ENCODE results near the gene NT5C.
"Not testable (repeated sequence)": the region's sequence is repeated elsewhere in the genome, so short reads cannot be mapped to it uniquely, and the experiment has no call there.

Gene NT5C

DNA sequence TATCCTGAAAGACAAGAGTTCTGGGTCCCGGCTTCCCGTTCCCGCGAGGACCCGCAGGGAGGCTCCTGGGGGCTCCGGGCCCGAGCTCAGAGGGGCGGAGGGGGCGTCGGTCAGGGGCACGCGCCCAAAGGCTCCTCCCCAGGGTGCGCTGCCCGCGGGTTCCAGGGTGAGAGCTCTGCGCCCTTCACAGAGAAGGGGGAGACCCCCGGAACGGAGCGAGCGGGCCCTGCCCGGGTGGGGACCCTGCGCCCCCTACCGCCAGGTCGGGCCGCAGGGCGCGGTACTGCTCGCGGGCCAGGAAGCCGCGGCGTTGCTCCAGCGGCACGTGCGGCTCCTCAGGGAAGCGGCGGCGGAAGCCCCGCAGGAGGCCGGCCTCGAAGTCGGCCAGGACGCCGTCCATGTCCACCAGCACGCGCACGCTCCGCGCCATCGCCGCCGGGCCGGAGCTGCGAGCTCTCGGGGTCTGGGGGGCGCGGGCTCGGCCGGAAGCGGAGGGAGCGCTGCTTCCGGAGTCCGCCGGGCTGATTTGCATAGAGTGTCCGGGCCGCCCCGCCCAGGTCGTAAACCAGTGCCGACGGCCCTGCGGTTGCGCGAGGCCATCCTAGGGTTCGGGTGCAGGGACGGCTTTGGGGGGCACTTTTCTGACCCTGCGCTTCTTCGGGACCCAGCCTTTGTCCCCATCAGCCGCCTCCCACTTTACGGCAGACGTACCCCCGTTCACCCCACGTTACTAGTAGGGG is at the start of gene NT5C:
NT5C (minus strand) TSS at position 465 of the 740 bp plus-strand sequence; CDS start at position 430, 35 bp downstream.
- TF ChIP-seq, protein P1, sequence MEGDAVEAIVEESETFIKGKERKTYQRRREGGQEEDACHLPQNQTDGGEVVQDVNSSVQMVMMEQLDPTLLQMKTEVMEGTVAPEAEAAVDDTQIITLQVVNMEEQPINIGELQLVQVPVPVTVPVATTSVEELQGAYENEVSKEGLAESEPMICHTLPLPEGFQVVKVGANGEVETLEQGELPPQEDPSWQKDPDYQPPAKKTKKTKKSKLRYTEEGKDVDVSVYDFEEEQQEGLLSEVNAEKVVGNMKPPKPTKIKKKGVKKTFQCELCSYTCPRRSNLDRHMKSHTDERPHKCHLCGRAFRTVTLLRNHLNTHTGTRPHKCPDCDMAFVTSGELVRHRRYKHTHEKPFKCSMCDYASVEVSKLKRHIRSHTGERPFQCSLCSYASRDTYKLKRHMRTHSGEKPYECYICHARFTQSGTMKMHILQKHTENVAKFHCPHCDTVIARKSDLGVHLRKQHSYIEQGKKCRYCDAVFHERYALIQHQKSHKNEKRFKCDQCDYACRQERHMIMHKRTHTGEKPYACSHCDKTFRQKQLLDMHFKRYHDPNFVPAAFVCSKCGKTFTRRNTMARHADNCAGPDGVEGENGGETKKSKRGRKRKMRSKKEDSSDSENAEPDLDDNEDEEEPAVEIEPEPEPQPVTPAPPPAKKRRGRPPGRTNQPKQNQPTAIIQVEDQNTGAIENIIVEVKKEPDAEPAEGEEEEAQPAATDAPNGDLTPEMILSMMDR (IDR thresholded peaks at IDR 0.05; ENCODE audit: low read depth, low read length), result peak; percentile 74
- peak within 1 kb of the TSS; percentile 75 for H3K4me3 ChIP-seq (ENCODE audit: low read depth, low read length)

DNA sequence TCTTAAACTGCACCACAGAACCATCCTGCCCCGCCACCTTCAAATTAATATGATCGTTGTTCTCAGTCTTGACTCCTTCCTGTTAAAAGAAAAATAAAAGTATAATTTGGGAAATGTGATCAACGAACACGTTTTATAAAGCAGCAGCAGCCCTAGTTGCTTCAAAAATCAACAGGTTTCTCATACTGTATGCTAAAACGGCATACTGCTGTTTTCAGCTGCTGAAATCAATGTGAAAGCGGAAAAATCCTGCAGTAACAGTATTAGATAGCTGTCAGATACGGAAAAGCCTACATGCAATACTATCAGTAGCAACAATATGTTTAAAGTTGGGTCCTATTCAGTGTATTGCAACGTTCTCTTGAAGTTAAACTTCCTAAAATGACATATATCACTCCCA is 49.6 kb upstream of the NT5C start:
- H3K4me3 ChIP-seq (ENCODE audit: low read depth, low read length), result peak overlapping the region; percentile 98
- TF ChIP-seq, protein P1 (IDR thresholded peaks at IDR 0.05; ENCODE audit: low read depth, low read length), result no peak

DNA sequence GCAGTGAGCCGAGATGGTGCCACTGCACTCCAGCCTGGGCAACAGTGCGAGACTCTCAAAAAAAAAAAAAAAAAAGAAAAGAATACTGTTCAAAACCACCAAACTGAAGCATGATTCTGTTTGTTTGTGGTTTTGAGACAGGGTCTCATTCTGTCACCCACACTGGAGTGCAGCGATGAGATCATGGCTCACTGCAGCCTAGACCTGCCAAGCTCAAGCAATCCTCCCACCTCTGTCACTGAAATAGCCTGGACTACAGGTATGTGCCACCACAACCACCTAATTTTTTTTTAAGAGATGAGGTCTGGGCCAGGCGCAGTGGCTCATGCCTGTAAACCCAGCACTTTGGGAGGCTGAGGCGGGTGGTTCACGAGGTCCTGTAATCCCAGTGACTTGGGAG is 46.9 kb upstream of the NT5C start:
- no peak overlapping the region for H3K4me3 ChIP-seq (ENCODE audit: low read depth, low read length)
- TF ChIP-seq, protein P1 (IDR thresholded peaks at IDR 0.05; ENCODE audit: low read depth, low read length), result no peak

DNA sequence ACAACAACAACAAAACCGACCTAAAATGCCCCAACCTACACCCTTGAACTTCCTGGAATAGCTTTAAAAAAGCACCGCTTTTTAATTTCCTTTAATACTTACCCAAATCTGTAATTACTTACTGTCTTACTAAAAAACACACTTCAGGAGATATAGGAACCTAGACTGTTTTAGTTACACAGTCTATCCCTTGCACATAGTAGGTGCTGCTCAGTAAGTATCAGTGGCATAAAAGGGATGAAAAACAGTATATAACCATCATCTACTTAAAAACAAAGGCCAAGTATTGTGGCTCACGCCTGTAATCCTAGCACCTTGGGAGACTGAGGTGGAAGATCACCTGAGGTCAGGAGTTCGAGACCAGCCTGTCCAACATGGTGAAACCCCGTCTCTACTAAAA is 45.1 kb upstream of the NT5C start:
- TF ChIP-seq, protein P1 (IDR thresholded peaks at IDR 0.05; ENCODE audit: low read depth, low read length), result no peak
- H3K4me3 ChIP-seq (ENCODE audit: low read depth, low read length), result no peak overlapping the region

DNA sequence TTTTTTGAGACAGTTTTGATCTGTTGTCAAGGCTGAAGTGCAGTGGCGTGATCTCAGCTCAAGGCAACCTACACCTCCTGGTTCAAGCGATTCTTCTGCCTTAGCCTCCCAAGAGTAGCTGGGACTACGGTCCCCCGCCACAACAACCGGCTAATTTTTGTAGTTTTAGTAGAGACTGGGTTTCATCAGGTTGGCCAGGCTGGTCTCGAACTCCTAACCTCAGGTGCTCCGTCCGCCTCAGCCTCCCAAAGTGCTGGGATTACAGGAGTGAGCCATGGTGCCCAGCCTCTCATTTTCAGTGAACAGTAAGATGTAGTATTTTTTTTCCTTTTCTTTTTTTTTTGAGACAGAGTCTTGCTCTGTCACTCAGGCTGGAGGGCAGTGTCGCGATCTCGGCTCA is 43.5 kb upstream of the NT5C start:
- TF ChIP-seq, protein P1 (IDR thresholded peaks at IDR 0.05; ENCODE audit: low read depth, low read length), result no peak
- no peak overlapping the region for H3K4me3 ChIP-seq (ENCODE audit: low read depth, low read length)

DNA sequence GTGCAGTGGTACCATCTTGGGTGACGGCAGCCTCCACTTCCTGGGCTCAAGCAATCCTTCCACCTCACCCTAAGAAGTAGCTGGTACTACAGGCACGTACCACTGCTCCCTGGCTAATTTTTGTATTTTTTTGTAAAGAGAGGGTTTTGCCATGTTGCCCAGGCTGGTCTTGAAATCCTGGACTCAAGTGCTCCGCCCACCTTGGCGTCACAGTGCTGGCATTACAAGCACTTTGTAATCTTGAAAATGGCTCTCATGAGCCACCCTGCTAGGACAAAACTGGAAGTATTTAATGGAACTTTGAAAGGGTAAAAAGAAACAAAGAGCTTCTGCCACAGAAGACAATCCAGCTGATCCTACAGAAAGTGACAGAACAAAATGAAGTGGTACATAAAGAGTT is 42.0 kb upstream of the NT5C start:
- TF ChIP-seq, protein P1 (IDR thresholded peaks at IDR 0.05; ENCODE audit: low read depth, low read length), result no peak
- no peak overlapping the region for H3K4me3 ChIP-seq (ENCODE audit: low read depth, low read length)

DNA sequence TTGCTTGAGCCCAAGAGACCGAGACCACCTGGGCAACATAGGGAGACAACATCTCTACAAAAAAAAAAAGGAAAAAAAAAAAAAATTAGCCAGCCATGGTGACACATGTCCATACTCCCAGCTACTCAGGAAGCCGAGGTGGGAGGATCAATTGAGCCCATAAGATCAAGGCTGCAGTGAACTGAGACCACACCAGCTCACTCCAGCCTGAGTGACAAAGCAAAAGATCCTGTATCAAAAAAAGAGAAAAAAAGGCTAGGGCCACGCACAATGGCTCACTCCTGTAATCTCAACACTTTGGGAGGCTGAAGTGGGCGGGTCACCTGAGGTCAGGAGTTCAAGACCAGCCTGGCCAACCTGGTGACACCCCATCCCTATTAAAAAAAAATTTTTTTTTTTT is 37.5 kb upstream of the NT5C start:
- H3K4me3 ChIP-seq (ENCODE audit: low read depth, low read length), result no peak overlapping the region
- TF ChIP-seq, protein P1 (IDR thresholded peaks at IDR 0.05; ENCODE audit: low read depth, low read length), result no peak

DNA sequence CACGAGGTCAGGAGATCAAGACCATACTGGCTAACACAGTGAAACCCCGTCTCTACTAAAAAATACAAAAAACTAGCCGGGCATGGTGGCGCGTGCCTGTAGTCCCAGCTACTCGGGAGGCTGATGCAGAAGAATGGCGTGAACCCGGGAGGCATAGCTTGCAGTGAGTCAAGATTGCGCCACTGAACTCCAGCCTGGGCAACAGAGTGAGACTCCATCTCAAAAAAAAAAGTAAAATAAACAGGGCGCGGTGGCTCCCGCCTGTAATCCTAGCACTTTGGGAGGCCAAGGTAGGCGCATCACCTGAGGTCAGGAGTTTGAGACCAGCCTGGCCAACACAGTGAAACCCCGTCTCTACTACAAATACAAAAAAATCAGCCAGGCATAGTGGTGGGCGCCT is 33.1 kb upstream of the NT5C start:
- not testable (repeated sequence) for H3K4me3 ChIP-seq (ENCODE audit: low read depth, low read length)

All from WI38 (cell line).